AG04450 (cell line): ENCODE data around the gene EIF5A. TPM values are rescaled to one million over a fixed set of nuclear protein-coding genes. Genes with fewer than 3 reads are reported as not detected.

Experiments used
- CTCF ChIA-PET: fragments of 300-600, 350-600 bp; formaldehyde crosslinking; extraction: SDS; loops from one replicate; lab custom pipeline; 2022; ENCODE audit warnings: antibody characterized with exemption, inconsistent platforms; lab: Charles Lee
- POLR2A ChIA-PET: fragments of 350-600 bp; formaldehyde crosslinking; extraction: SDS; loops from one replicate; lab custom pipeline; 2021; ENCODE audit warnings: antibody characterized with exemption, inconsistent platforms; lab: Yijun Ruan, JAX
- DNase-seq: peaks from one replicate; pipeline ENCODE4 v3.0.0-alpha.2; 2011; ENCODE audit warnings: low read depth, low spot score
- H3K27ac ChIP-seq: one replicate; pipeline ENCODE4 v1.5.1; 2012; ENCODE audit warnings: low read depth, low read length, control low read depth
- H3K27me3 ChIP-seq: one replicate; pipeline ENCODE4 v1.6.0; 2012; ENCODE audit warnings: low read length; ENCODE audit not compliant: control insufficient read depth, insufficient read depth
- H3K4me3 ChIP-seq: 2 replicates; pipeline ENCODE4 v1.5.1; 2011; ENCODE audit warnings: mild to moderate bottlenecking, low read depth, low read length, control low read depth
- H3K9me3 ChIP-seq: 2 replicates; pipeline ENCODE4 v1.5.1; 2012; ENCODE audit warnings: low read length; ENCODE audit not compliant: control insufficient read depth, insufficient read depth
- CTCF ChIP-seq: IDR thresholded peaks from 2 replicates; pipeline ENCODE4 v1.5.1; 2011; ENCODE audit warnings: low read depth, low read length, control low read depth, inconsistent platforms
- polyA plus RNA-seq: library from polyadenylated mRNA; depleted of rRNA; stranded (reverse); fragments of >200 nt; gene quantifications from 2 replicates; pipeline ENCODE4 v1.2.3, GENCODE V29; 2011; rRNA removed
- small RNA-seq: library from RNA; depleted of rRNA; stranded (forward); fragments of <200 nt; gene quantifications from one replicate; pipeline ENCODE3, GENCODE V24; 2012; ENCODE audit warnings: low read depth; ENCODE audit not compliant: insufficient read length

The EIF5A gene
- polyA plus RNA-seq, 1 experiment = 466 TPM

GRCh38 chr17:7356072-7356549, 48.7 kb downstream of the EIF5A start:
- CTCF ChIA-PET = interaction anchor here (0.6 to 2.8 kb wide), 22 partner anchors 10 to 387 kb away, joined by 3 to 22 read pairs (median 3); partner anchors contain the start of genes PLSCR3, SENP3, SOX15 and TMEM102
- TF ChIP-seq CTCF = peak; percentile 71
- Histone ChIP-seq H3K4me3 (no peak overlapping the region), H3K27me3 (no peaks in the 10 kb centered on the region), H3K9me3 (no peaks in the 10 kb centered on the region; the same call in 1 of the 2 replicates), H3K27ac (no peak overlapping the region)
- POLR2A ChIA-PET = interaction anchor here (0.7 to 1.5 kb wide), 3 partner anchors 48 to 278 kb away, joined by 3 read pairs; partner anchors contain the start of gene TMEM256
- no peak for DNase-seq

- no peak for TF ChIP-seq CTCF
- no peaks in the 10 kb centered on the region for H3K27me3 ChIP-seq
- CTCF ChIA-PET = interaction anchor here (0.6 to 2.8 kb wide), 12 partner anchors 10 to 386 kb away, joined by 3 to 22 read pairs (median 4); partner anchors contain the start of genes PLSCR3, SENP3, SOX15 and TMEM102
- DNase-seq = no peak
- no peaks in the 10 kb centered on the region; the same call in 1 of the 2 replicates for H3K9me3 ChIP-seq
- no peak overlapping the region for H3K27ac ChIP-seq
- POLR2A ChIA-PET = interaction anchor here (0.7 to 1.5 kb wide), 3 partner anchors 47 to 278 kb away, joined by 3 read pairs; partner anchors contain the start of gene TMEM256
- no peak overlapping the region for H3K4me3 ChIP-seq
Observed at GRCh38 chr17:7356756-7357155, 49.3 kb downstream of the EIF5A start.

GRCh38 chr17:7357381-7357780, 50.0 kb downstream of the EIF5A start:
- no peak for DNase-seq
- TF ChIP-seq CTCF = no peak
- ChIA-PET CTCF (interaction anchor here (1.0 to 2.2 kb wide), 2 partner anchors 12 to 138 kb away, joined by 3 to 9 read pairs; no protein-coding TSS in a partner anchor), POLR2A (no interaction called here)
- Histone ChIP-seq H3K27ac (no peak overlapping the region), H3K9me3 (no peaks in the 10 kb centered on the region), H3K4me3 (no peak overlapping the region), H3K27me3 (no peaks in the 10 kb centered on the region)

- ChIA-PET POLR2A (interaction anchor here (0.5 kb wide), 1 partner anchor 10 kb away, joined by 5 read pairs; no protein-coding TSS in a partner anchor), CTCF (interaction anchor here (0.8 to 1.2 kb wide), 2 partner anchors 75 to 199 kb away, joined by 3 to 10 read pairs; no protein-coding TSS in a partner anchor)
Observed at GRCh38 chr17:7361906-7362305, 54.5 kb downstream of the EIF5A start.

More at GRCh38 chr17:7361906-7362305, 54.5 kb downstream of the EIF5A start:
- Histone ChIP-seq H3K27me3 (no peaks in the 10 kb centered on the region), H3K9me3 (no peaks in the 10 kb centered on the region), H3K4me3 (no peak overlapping the region), H3K27ac (no peak overlapping the region)
- no peak for TF ChIP-seq CTCF
- no peak for DNase-seq

Small RNA genes lying within 50 kb of the gene (small RNA-seq; reads per million reads assigned to genes)
- not detected for gene AC026954.2
- gene RF00019 = not detected

Other genes with a start within 250 kb of the EIF5A start
- gene CLEC10A, start 227.4 kb upstream of the EIF5A start, polyA plus RNA-seq = not detected in 2 replicates
- not detected in 2 replicates for gene ASGR2, start 192.8 kb upstream of the EIF5A start, polyA plus RNA-seq
- gene ASGR1, start 128.3 kb upstream of the EIF5A start, polyA plus RNA-seq = 1.1 and 1.5 TPM in 2 replicates
- 10.2 and 11.6 TPM in 2 replicates for gene DLG4, start 87.8 kb upstream of the EIF5A start, polyA plus RNA-seq
- gene ACADVL, start 87.7 kb upstream of the EIF5A start, polyA plus RNA-seq = 217 and 262 TPM in 2 replicates
- gene DVL2, start 73.1 kb upstream of the EIF5A start, polyA plus RNA-seq = 5.1 and 8.2 TPM in 2 replicates
- gene PHF23, start 68.2 kb upstream of the EIF5A start, polyA plus RNA-seq = 56.3 and 58.7 TPM in 2 replicates
- 929 and 984 TPM in 2 replicates for gene GABARAP, start 65.2 kb upstream of the EIF5A start, polyA plus RNA-seq
- gene CTDNEP1, start 55.9 kb upstream of the EIF5A start, polyA plus RNA-seq = 115 and 151 TPM in 2 replicates
- 25.9 and 28.0 TPM in 2 replicates for gene ELP5, start 55.4 kb upstream of the EIF5A start, polyA plus RNA-seq
- gene CLDN7, start 45.1 kb upstream of the EIF5A start, polyA plus RNA-seq = 0.84 and 1.0 TPM in 2 replicates
- 0.15 and 0.21 TPM in 2 replicates for gene SLC2A4, start 25.9 kb upstream of the EIF5A start, polyA plus RNA-seq
- 0.02 TPM in 1 of 2 replicates, not detected in the other for gene YBX2, start 13.0 kb upstream of the EIF5A start, polyA plus RNA-seq
- gene GPS2, start 7.7 kb downstream of the EIF5A start, polyA plus RNA-seq = 21.5 and 22.2 TPM in 2 replicates
- gene NEURL4, start 21.7 kb downstream of the EIF5A start, polyA plus RNA-seq = 7.3 and 9.6 TPM in 2 replicates
- gene ACAP1, start 28.9 kb downstream of the EIF5A start, polyA plus RNA-seq = 0.35 and 0.74 TPM in 2 replicates
- gene KCTD11, start 44.5 kb downstream of the EIF5A start, polyA plus RNA-seq = 12.1 and 13.8 TPM in 2 replicates
- gene TMEM95, start 47.5 kb downstream of the EIF5A start, polyA plus RNA-seq = not detected in 2 replicates
- gene TNK1, start 73.5 kb downstream of the EIF5A start, polyA plus RNA-seq = 0.22 and 0.25 TPM in 2 replicates
- 35.2 and 53.0 TPM in 2 replicates for gene PLSCR3, start 86.9 kb downstream of the EIF5A start, polyA plus RNA-seq
- gene TMEM256, start 96.5 kb downstream of the EIF5A start, polyA plus RNA-seq = 83.8 and 104 TPM in 2 replicates
- 8.9 and 12.4 TPM in 2 replicates for gene NLGN2, start 100.2 kb downstream of the EIF5A start, polyA plus RNA-seq
- not detected in 2 replicates for gene SPEM1, start 112.7 kb downstream of the EIF5A start, polyA plus RNA-seq
- not detected in 2 replicates for gene SPEM2, start 118.0 kb downstream of the EIF5A start, polyA plus RNA-seq
- gene SPEM3, start 121.2 kb downstream of the EIF5A start, polyA plus RNA-seq = not detected in 2 replicates
- 1.0 and 1.1 TPM in 2 replicates for gene TMEM102, start 127.8 kb downstream of the EIF5A start, polyA plus RNA-seq
- gene FGF11, start 131.9 kb downstream of the EIF5A start, polyA plus RNA-seq = 0.58 and 0.63 TPM in 2 replicates
- 5.3 and 6.3 TPM in 2 replicates for gene CHRNB1, start 137.4 kb downstream of the EIF5A start, polyA plus RNA-seq
- gene ZBTB4, start 172.0 kb downstream of the EIF5A start, polyA plus RNA-seq = 18.8 and 22.3 TPM in 2 replicates
- not detected in 2 replicates for gene SLC35G6, start 173.8 kb downstream of the EIF5A start, polyA plus RNA-seq
- gene POLR2A, start 176.7 kb downstream of the EIF5A start, polyA plus RNA-seq = 18.4 and 35.0 TPM in 2 replicates
- 26.0 and 27.1 TPM in 2 replicates for gene TNFSF12, start 241.4 kb downstream of the EIF5A start, polyA plus RNA-seq